ENCODE measurements around the gene TSPAN12. TPM values are rescaled to one million over a fixed set of nuclear protein-coding genes. Genes with fewer than 3 reads are reported as not detected.

The TSPAN12 gene
- total RNA-seq, 1 experiment from 2014 or later = 6.4 TPM

GRCh38 chr7:120842121-120842621 is 15.8 kb downstream of the TSPAN12 start:
- DNase-seq (ENCODE audit: low read depth) = no peak

GRCh38 chr7:120841608-120842007 is 16.3 kb downstream of the TSPAN12 start:
- DNase-seq (ENCODE audit: low read depth) = no peak

- DNase-seq (ENCODE audit: low read depth) = no peak
These were observed 19.7 kb downstream of the TSPAN12 start for GRCh38 chr7:120838281-120838682.

- no peak for DNase-seq (ENCODE audit: low read depth)
These were observed 20.3 kb downstream of the TSPAN12 start for GRCh38 chr7:120837599-120837998.

GRCh38 chr7:120836556-120837115 is 21.3 kb downstream of the TSPAN12 start:
- DNase-seq (ENCODE audit: low read depth) = no peak

- no peak for DNase-seq (ENCODE audit: low read depth)
These were observed 23.2 kb downstream of the TSPAN12 start for GRCh38 chr7:120834726-120835125.

- peak; percentile 46 for DNase-seq (ENCODE audit: low read depth)
These were observed 24.4 kb downstream of the TSPAN12 start for GRCh38 chr7:120833546-120833945.

GRCh38 chr7:120832803-120833202 is 25.1 kb downstream of the TSPAN12 start:
- no peak for DNase-seq (ENCODE audit: low read depth)

- DNase-seq (ENCODE audit: low read depth) = no peak
These were observed 26.7 kb downstream of the TSPAN12 start for GRCh38 chr7:120831260-120831659.

GRCh38 chr7:120829487-120829886 is 28.5 kb downstream of the TSPAN12 start:
- DNase-seq (ENCODE audit: low read depth) = no peak

GRCh38 chr7:120828528-120828927 is 29.4 kb downstream of the TSPAN12 start:
- no peak for DNase-seq (ENCODE audit: low read depth)

- no peak for DNase-seq (ENCODE audit: low read depth)
These were observed 30.4 kb downstream of the TSPAN12 start for GRCh38 chr7:120827371-120828118.

GRCh38 chr7:120825576-120825975 is 32.4 kb downstream of the TSPAN12 start:
- no peak for DNase-seq (ENCODE audit: low read depth)

- peak; percentile 14 for DNase-seq (ENCODE audit: low read depth)
These were observed 32.8 kb downstream of the TSPAN12 start for GRCh38 chr7:120825152-120825551.

GRCh38 chr7:120819861-120820260 is 38.1 kb downstream of the TSPAN12 start:
- no peak for DNase-seq (ENCODE audit: low read depth)

GRCh38 chr7:120817851-120818250 is 40.1 kb downstream of the TSPAN12 start:
- no peak for DNase-seq (ENCODE audit: low read depth)

- DNase-seq (ENCODE audit: low read depth) = no peak
These were observed 43.5 kb downstream of the TSPAN12 start for GRCh38 chr7:120814253-120814939.

GRCh38 chr7:120813546-120814252 is 44.2 kb downstream of the TSPAN12 start:
- no peak for DNase-seq (ENCODE audit: low read depth)

- DNase-seq (ENCODE audit: low read depth) = no peak
These were observed 44.9 kb downstream of the TSPAN12 start for GRCh38 chr7:120813089-120813488.

- DNase-seq (ENCODE audit: low read depth) = no peak
These were observed 48.7 kb downstream of the TSPAN12 start for GRCh38 chr7:120809260-120809659.

GRCh38 chr7:120807390-120807789 is 50.6 kb downstream of the TSPAN12 start:
- DNase-seq (ENCODE audit: low read depth) = no peak

GRCh38 chr7:120806669-120807068 is 51.3 kb downstream of the TSPAN12 start:
- DNase-seq (ENCODE audit: low read depth) = peak; percentile 23

All from LHCN-M2 (cell line).